Measurements from ENCODE around the gene ZNF76.

DNA sequence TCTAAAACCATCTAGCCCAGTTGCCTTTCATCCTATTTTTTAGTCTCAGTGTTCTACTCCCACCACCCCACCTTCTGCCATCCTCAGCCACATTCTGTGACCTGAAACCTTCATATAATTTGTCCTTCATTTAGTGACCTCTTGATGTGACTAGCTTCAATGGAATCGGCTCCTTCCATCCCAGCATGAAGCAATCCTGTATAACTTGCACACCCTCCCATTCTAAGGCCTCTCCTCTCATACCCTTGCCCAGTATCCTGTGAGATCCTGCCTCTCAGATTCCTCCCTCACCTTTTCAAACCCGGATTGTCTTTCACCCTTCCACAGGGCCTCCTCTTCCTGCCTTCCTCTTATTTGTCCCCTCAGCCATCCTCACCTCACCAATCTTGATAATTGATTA lies 3.1 kb downstream of the ZNF76 start:
- TF ChIP-seq, protein P1, sequence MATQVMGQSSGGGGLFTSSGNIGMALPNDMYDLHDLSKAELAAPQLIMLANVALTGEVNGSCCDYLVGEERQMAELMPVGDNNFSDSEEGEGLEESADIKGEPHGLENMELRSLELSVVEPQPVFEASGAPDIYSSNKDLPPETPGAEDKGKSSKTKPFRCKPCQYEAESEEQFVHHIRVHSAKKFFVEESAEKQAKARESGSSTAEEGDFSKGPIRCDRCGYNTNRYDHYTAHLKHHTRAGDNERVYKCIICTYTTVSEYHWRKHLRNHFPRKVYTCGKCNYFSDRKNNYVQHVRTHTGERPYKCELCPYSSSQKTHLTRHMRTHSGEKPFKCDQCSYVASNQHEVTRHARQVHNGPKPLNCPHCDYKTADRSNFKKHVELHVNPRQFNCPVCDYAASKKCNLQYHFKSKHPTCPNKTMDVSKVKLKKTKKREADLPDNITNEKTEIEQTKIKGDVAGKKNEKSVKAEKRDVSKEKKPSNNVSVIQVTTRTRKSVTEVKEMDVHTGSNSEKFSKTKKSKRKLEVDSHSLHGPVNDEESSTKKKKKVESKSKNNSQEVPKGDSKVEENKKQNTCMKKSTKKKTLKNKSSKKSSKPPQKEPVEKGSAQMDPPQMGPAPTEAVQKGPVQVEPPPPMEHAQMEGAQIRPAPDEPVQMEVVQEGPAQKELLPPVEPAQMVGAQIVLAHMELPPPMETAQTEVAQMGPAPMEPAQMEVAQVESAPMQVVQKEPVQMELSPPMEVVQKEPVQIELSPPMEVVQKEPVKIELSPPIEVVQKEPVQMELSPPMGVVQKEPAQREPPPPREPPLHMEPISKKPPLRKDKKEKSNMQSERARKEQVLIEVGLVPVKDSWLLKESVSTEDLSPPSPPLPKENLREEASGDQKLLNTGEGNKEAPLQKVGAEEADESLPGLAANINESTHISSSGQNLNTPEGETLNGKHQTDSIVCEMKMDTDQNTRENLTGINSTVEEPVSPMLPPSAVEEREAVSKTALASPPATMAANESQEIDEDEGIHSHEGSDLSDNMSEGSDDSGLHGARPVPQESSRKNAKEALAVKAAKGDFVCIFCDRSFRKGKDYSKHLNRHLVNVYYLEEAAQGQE (IDR thresholded peaks at IDR 0.05): no peak
- TF ChIP-seq, protein P2, sequence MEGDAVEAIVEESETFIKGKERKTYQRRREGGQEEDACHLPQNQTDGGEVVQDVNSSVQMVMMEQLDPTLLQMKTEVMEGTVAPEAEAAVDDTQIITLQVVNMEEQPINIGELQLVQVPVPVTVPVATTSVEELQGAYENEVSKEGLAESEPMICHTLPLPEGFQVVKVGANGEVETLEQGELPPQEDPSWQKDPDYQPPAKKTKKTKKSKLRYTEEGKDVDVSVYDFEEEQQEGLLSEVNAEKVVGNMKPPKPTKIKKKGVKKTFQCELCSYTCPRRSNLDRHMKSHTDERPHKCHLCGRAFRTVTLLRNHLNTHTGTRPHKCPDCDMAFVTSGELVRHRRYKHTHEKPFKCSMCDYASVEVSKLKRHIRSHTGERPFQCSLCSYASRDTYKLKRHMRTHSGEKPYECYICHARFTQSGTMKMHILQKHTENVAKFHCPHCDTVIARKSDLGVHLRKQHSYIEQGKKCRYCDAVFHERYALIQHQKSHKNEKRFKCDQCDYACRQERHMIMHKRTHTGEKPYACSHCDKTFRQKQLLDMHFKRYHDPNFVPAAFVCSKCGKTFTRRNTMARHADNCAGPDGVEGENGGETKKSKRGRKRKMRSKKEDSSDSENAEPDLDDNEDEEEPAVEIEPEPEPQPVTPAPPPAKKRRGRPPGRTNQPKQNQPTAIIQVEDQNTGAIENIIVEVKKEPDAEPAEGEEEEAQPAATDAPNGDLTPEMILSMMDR (IDR thresholded peaks at IDR 0.05; ENCODE audit: low read depth, low read length, missing input control): no peak
- TF ChIP-seq TAF1 (conservative IDR thresholded peaks at IDR 0.05) (no peak), MAX (IDR thresholded peaks at IDR 0.05) (no peak), GABPA (IDR thresholded peaks at IDR 0.05 in 1 of 2, conservative IDR thresholded peaks at IDR 0.05 in 1 of 2) (no peak), RXRA (IDR thresholded peaks at IDR 0.05) (no peak), RAD21 (IDR thresholded peaks at IDR 0.05) (no peak), JUND (IDR thresholded peaks at IDR 0.05) (no peak), HNF4G (IDR thresholded peaks at IDR 0.05) (no peak), EGR1 (IDR thresholded peaks at IDR 0.05; ENCODE audit: low read depth in 2 of 2) (no peak), YY1 (IDR thresholded peaks at IDR 0.05) (no peak), ZBTB33 (IDR thresholded peaks at IDR 0.05) (no peak), SP1 (IDR thresholded peaks at IDR 0.05) (no peak)
- TF ChIP-seq, protein P3, sequence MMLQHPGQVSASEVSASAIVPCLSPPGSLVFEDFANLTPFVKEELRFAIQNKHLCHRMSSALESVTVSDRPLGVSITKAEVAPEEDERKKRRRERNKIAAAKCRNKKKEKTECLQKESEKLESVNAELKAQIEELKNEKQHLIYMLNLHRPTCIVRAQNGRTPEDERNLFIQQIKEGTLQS (IDR thresholded peaks at IDR 0.05): no peak

Measured in liver (tissue), 3 donors.